Fibroblast of skin of scalp (primary cell): ENCODE measurements around the gene ADGRV1.

Source experiments
- DNase-seq: peaks from one replicate; pipeline ENCODE4 v3.0.0-alpha.2; 2013

ADGRV1 gene

GRCh38 chr5:91079037-91079436 is 520.4 kb downstream of the ADGRV1 start:
- no peak for DNase-seq

GRCh38 chr5:91089758-91090157 is 531.2 kb downstream of the ADGRV1 start:
- DNase-seq, result no peak

GRCh38 chr5:91090995-91091394 is 532.4 kb downstream of the ADGRV1 start:
- DNase-seq, result no peak

GRCh38 chr5:91091471-91092234 is 533.1 kb downstream of the ADGRV1 start:
- DNase-seq, result no peak

GRCh38 chr5:91092859-91093783 is 534.5 kb downstream of the ADGRV1 start:
- no peak for DNase-seq

- DNase-seq, result no peak
These were observed 536.7 kb downstream of the ADGRV1 start for GRCh38 chr5:91095313-91095712.

GRCh38 chr5:91095786-91096385 is 537.3 kb downstream of the ADGRV1 start:
- no peak for DNase-seq

GRCh38 chr5:91098541-91098940 is 539.9 kb downstream of the ADGRV1 start:
- DNase-seq, result peak; percentile 25

- peak; percentile 81 for DNase-seq
These were observed 543.2 kb downstream of the ADGRV1 start for GRCh38 chr5:91101600-91102379.

- DNase-seq, result no peak
These were observed 544.9 kb downstream of the ADGRV1 start for GRCh38 chr5:91103353-91104061.

- no peak for DNase-seq
These were observed 545.5 kb downstream of the ADGRV1 start for GRCh38 chr5:91104062-91104448.

GRCh38 chr5:91106842-91107511 is 548.4 kb downstream of the ADGRV1 start:
- DNase-seq, result no peak

- no peak for DNase-seq
These were observed 551.0 kb downstream of the ADGRV1 start for GRCh38 chr5:91109634-91110033.

- peak; percentile 34 for DNase-seq
These were observed 552.1 kb downstream of the ADGRV1 start for GRCh38 chr5:91110686-91111085.

GRCh38 chr5:91111473-91112238 is 553.1 kb downstream of the ADGRV1 start:
- no peak for DNase-seq

- DNase-seq, result no peak
These were observed 556.1 kb downstream of the ADGRV1 start for GRCh38 chr5:91114658-91115057.

GRCh38 chr5:91118354-91118753 is 559.8 kb downstream of the ADGRV1 start:
- no peak for DNase-seq

GRCh38 chr5:91118796-91119195 is 560.2 kb downstream of the ADGRV1 start:
- peak; percentile 33 for DNase-seq

- DNase-seq, result no peak
These were observed 560.6 kb downstream of the ADGRV1 start for GRCh38 chr5:91119217-91119616.
